ENCODE results near the gene ATP10A. TPM values are rescaled to one million over a fixed set of nuclear protein-coding genes. Genes with fewer than 3 reads are reported as not detected.

Gene ATP10A
- total RNA-seq, 4 donors from 2014 or later, result 3.8 to 7.1 (median 5.2) TPM

DNA sequence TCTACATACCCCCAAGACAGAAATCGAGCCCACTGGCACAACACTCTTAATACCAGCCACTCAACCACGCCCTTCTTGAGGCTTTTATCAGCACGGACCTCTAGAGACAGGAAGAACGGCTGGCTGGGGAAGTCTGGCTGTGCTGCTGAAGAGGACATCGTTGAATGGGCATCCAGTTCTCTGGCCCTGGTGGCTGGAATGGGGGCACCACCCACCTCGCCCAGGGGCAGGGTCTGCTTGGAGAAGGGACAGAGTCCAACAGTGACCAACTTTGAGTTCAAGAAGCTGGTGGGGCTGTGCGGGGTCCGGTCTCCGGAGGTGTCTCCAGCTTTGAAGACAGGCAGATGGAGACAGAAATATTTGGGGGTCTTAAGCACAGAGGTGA is 77.5 kb downstream of the ATP10A start:
- DNase-seq (ENCODE audit: low spot score in 2 of 2), result no peak
- TF ChIP-seq CTCF (IDR thresholded peaks at IDR 0.05) (no peak), POLR2AphosphoS5 (IDR thresholded peaks at IDR 0.05) (no peak), EP300 (IDR thresholded peaks at IDR 0.05) (no peak), POLR2A (IDR thresholded peaks at IDR 0.05) (no peak)
- H3K27ac ChIP-seq, result peak overlapping the region; percentile 45
- no peaks in the 10 kb centered on the region for H3K9me3 ChIP-seq
- no peaks in the 10 kb centered on the region for H3K27me3 ChIP-seq
- H3K4me1 ChIP-seq, result peaks cover 53% of the 10 kb centered on the region
- H3K4me3 ChIP-seq, result no peak overlapping the region
- no peaks in the 10 kb centered on the region for H3K36me3 ChIP-seq
- WGBS, result 69% methylated on average over 8 of the region's 9 CpGs

GRCh38 chr15:25784876-25785640 is 78.1 kb downstream of the ATP10A start:
- DNase-seq (ENCODE audit: low spot score in 2 of 2), result peak in 1 of 2 donors; percentile 65
- Histone ChIP-seq H3K27me3 (no peaks in the 10 kb centered on the region), H3K9me3 (no peaks in the 10 kb centered on the region), H3K36me3 (no peaks in the 10 kb centered on the region), H3K27ac (peak overlapping the region; percentile 45), H3K4me3 (no peak overlapping the region), H3K4me1 (peaks cover 49% of the 10 kb centered on the region)
- 80% methylated on average over 17 of the region's 17 CpGs for WGBS
- TF ChIP-seq POLR2AphosphoS5 (IDR thresholded peaks at IDR 0.05) (no peak), EP300 (IDR thresholded peaks at IDR 0.05) (no peak), CTCF (IDR thresholded peaks at IDR 0.05) (no peak), POLR2A (IDR thresholded peaks at IDR 0.05) (no peak)

DNA sequence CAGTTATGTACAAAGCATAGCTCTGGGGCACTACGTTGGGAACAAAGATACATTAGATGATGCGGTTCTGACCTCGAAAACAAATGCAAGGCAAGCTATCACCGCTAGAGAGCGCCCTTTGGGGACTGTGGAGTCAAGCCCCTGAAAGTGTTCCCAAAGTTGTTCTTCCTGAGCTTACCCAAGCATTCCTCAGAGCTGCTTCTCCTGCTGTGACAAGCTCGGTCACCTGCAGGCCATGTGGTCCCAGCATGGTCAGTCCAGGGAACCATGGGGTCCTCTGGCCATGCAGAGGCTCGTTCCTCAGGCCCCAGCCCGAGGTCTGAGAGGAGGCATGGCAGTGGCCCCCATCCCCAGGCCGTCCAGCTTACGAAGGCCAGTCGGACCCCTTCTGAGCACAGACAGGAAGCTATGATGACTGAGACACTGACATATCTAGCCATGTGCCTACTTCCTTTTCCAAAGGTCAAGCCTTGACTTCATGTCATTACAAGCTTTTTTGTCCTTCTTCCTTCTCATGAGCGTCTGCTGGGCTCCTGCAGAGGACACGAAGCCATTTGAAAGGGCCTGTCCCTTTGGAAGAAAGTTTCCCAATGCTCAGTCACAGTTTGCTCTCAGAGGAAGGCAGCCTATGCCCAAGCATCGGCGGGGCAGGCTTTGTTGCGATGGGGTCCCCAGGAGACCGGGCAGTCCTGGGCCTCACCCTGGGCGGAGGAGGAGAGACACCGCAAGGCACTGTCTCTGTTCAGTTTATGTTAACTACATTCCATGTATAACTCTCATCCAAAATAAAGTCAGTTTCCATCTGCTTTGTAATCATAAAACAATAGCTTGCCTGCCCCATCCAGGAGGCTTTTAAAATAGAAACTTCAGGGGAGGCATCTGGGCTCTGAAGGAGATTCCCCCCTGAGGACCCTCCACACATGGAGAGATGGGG is 79.3 kb downstream of the ATP10A start:
- no peaks in the 10 kb centered on the region for H3K27me3 ChIP-seq
- WGBS, result 68% methylated on average over 19 of the region's 19 CpGs
- H3K9me3 ChIP-seq, result no peaks in the 10 kb centered on the region
- no peak for TF ChIP-seq POLR2AphosphoS5 (IDR thresholded peaks at IDR 0.05)
- no peak for TF ChIP-seq POLR2A (IDR thresholded peaks at IDR 0.05)
- no peak for TF ChIP-seq CTCF (IDR thresholded peaks at IDR 0.05)
- no peak for TF ChIP-seq EP300 (IDR thresholded peaks at IDR 0.05)
- no peak overlapping the region for H3K4me3 ChIP-seq
- H3K36me3 ChIP-seq, result no peaks in the 10 kb centered on the region
- no peak overlapping the region for H3K27ac ChIP-seq
- peaks cover 37% of the 10 kb centered on the region for H3K4me1 ChIP-seq
- peak in 1 of 2 donors; percentile 61 for DNase-seq (ENCODE audit: low spot score in 2 of 2)

DNA sequence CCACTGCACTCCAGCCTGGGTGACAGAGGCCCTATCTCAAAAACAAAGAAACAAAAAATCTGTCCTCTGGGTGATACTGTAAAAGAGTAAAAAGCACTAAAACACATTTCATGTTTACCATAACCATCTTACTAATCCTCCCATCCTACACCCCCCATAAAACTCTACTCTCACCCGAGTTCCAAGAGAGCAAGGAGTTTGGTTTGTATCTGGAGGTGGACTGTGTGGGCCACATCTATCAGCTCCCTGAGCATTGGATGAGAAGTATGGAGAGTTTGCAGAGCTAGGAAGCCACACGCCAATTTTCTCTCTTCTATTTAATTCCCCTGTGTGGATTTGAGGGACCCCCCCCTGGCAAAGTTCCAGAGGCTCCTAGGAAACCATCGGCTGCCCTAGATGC is 80.0 kb downstream of the ATP10A start:
- no peak for TF ChIP-seq POLR2AphosphoS5 (IDR thresholded peaks at IDR 0.05)
- TF ChIP-seq CTCF (IDR thresholded peaks at IDR 0.05), result no peak
- TF ChIP-seq EP300 (IDR thresholded peaks at IDR 0.05), result no peak
- no peak for TF ChIP-seq POLR2A (IDR thresholded peaks at IDR 0.05)
- WGBS, result 76% methylated on average over 3 of the region's 3 CpGs
- no peak overlapping the region for H3K27ac ChIP-seq
- H3K27me3 ChIP-seq, result no peaks in the 10 kb centered on the region
- no peaks in the 10 kb centered on the region for H3K9me3 ChIP-seq
- H3K4me3 ChIP-seq, result no peak overlapping the region
- H3K4me1 ChIP-seq, result peaks cover 30% of the 10 kb centered on the region
- no peaks in the 10 kb centered on the region for H3K36me3 ChIP-seq
- no peak for DNase-seq (ENCODE audit: low spot score in 2 of 2)
